Astrocyte of the spinal cord (primary cell): ENCODE data around the gene NTNG2.

Source experiments
- DNase-seq: peaks from one replicate; pipeline ENCODE4 v3.0.0; 2011; ENCODE audit warnings: low read depth, low spot score
- H3K4me3 ChIP-seq: 2 replicates; pipeline ENCODE4 v1.5.1; 2011; ENCODE audit warnings: low read depth, mild to moderate bottlenecking, low read length, moderate library complexity
- CTCF ChIP-seq: IDR thresholded peaks from 2 replicates; pipeline ENCODE4 v1.5.1; 2012; ENCODE audit warnings: low read depth, mild to moderate bottlenecking, low read length, inconsistent platforms
- in situ Hi-C: cut with HindIII; loops from 2 replicates; pipeline ENCODE4 v1.10.0; 2017; ENCODE audit warnings: low sequenced_read_pairs

The NTNG2 gene

GRCh38 chr9:132141344-132141947 is 20.4 kb upstream of the NTNG2 start:
- no peak overlapping the region for H3K4me3 ChIP-seq
- in situ Hi-C loops: no loop called here
- DNase-seq: peak; percentile 17
- no peak for TF ChIP-seq CTCF

GRCh38 chr9:132141948-132142594 is 19.8 kb upstream of the NTNG2 start:
- in situ Hi-C loops: no loop called here
- H3K4me3 ChIP-seq: no peak overlapping the region
- TF ChIP-seq CTCF: no peak
- DNase-seq: no peak

GRCh38 chr9:132142924-132143323 is 18.9 kb upstream of the NTNG2 start:
- DNase-seq: no peak
- in situ Hi-C loops: no loop called here
- no peak overlapping the region for H3K4me3 ChIP-seq
- TF ChIP-seq CTCF: no peak

GRCh38 chr9:132143359-132143758 is 18.5 kb upstream of the NTNG2 start:
- DNase-seq: no peak
- no peak for TF ChIP-seq CTCF
- in situ Hi-C loops: no loop called here
- H3K4me3 ChIP-seq: no peak overlapping the region

GRCh38 chr9:132144708-132145365 is 17.0 kb upstream of the NTNG2 start:
- TF ChIP-seq CTCF: no peak
- peak; percentile 16 for DNase-seq
- in situ Hi-C loops: no loop called here
- no peak overlapping the region for H3K4me3 ChIP-seq

- no peak overlapping the region for H3K4me3 ChIP-seq
- DNase-seq: no peak
- in situ Hi-C loops: no loop called here
- TF ChIP-seq CTCF: no peak
Observed at GRCh38 chr9:132146039-132146438, 15.8 kb upstream of the NTNG2 start.
